Left colon (tissue), 2 donors: Measurements from ENCODE around the gene KRTAP5-10. TPM values are rescaled to one million over a fixed set of nuclear protein-coding genes. Genes with fewer than 3 reads are reported as not detected.
"Not testable (repeated sequence)": the region's sequence is repeated elsewhere in the genome, so short reads cannot be mapped to it uniquely, and the experiment has no call there.

Source experiments
- ATAC-seq: fragments of 200-7000 bp; cut with Tn5 transposase; one replicate; pipeline ENCODE4 v1.9.1; 2020; ENCODE audit warnings: mild to moderate bottlenecking, moderate library complexity
- DNase-seq, 2 donors: peaks; one replicate each; pipeline ENCODE4 v3.0.0-alpha.2; 2020
- intact Hi-C, 2 donors: fragments of 100-400 bp; cut with DNase I in 1 of 2; cut with micrococcal nuclease in 1 of 2; formaldehyde crosslinking; loops; one replicate each; pipeline versions ENCODE4 v1.11.2 to v1.14.0; 2022; cut with DNase I, micrococcal nuclease
- long read RNA-seq: library from polyadenylated mRNA; unstranded; transcript quantifications from one replicate; pipeline ENCODE4 v2.0.0, GENCODE V29; 2021
- total RNA-seq, 2 donors: library from RNA; stranded (reverse); fragmentation: NEBNext Ultra II Directional; extraction: Animal tissue kit (Norgen Biotek cat#: 25700); gene quantifications; one replicate each; pipeline ENCODE4 v1.2.1, GENCODE V29; 2021
- donor health status: DM: no; HTN: no; CAD: no.
- donor health status: DM: yes; HTN: yes; CAD: no.

The KRTAP5-10 gene
- under 1 TPM; 0.53 to 0.58 TPM for total RNA-seq
- long read RNA-seq = 0 reads

DNA sequence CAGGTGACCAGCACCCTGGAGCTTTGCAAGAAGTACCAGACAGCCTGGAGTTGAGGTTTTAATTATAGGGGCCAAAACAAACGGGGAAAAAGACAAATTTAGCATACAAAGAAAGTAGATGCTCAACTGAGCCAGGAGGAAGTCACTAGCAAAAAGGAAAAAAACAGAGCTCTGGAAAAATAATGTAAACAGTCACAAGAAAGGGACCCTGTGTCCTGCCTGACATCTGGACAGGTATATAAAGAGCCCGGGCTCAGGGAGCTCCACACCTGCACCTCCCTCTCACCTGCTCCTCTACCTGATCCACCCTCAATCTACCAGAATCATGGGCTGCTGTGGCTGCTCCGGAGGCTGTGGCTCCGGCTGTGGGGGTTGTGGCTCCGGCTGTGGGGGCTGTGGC lies at the start of gene KRTAP5-10:
KRTAP5-10 (plus strand) TSS at position 301 of the 400 bp plus-strand sequence; CDS start at position 326, 25 bp downstream.
- DNase-seq (no peak), ATAC-seq (no peak)
- intact Hi-C loops = no loop called here

DNA sequence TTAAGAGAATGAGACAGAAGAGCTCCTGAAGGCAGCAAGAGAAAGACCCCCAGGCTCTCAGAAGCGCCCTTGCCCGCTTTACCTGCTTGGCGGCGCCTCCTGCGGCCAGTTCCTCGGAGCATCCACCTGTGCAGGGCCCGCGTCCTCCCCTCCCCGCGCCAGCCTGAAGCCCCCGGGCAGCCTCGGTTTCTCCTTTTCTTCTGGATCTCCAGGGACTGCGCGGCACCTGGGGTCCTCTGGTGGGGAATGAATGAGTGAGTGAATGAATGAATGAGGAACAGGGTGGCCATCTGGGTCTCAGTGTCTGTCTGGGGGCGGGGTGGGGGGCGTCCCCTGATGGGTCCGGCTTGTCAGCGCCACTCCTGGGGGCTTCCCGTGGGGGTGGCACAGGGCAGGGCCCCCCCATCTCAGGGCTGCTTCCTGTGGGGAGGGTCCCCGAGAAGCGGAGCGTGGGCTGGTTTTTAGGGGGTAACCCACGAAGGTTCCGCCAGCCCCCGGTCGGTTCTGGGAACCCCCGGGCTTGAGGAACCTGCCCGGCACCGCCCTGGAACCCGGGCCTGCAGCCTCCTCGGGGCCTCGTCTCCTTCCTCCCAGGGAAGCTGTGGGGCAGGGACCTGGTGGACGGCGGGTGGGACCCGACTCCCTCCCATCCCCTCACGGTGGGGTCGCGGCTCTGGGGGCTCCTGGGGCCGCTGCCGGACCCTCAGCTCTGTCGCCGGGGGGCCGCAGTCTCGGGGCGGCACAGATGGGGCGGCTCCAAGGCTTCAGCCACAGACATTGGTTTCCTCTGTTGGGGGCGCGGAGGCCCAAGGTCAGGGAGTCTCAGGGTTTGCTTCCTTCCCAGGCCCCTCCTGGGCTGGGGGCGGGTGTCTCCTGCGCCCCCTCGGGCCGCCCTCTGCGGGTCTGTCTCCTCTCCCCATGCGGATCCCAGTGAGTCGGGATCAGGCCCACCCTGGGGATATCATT lies 46.6 kb upstream of the KRTAP5-10 start:
- intact Hi-C loops = no loop called here
- ATAC-seq (no peak), DNase-seq (no peak)

GRCh38 chr11:71519546-71519945 lies 45.8 kb upstream of the KRTAP5-10 start:
- ATAC-seq = no peak
- intact Hi-C loops = no loop called here
- no peak for DNase-seq

DNA sequence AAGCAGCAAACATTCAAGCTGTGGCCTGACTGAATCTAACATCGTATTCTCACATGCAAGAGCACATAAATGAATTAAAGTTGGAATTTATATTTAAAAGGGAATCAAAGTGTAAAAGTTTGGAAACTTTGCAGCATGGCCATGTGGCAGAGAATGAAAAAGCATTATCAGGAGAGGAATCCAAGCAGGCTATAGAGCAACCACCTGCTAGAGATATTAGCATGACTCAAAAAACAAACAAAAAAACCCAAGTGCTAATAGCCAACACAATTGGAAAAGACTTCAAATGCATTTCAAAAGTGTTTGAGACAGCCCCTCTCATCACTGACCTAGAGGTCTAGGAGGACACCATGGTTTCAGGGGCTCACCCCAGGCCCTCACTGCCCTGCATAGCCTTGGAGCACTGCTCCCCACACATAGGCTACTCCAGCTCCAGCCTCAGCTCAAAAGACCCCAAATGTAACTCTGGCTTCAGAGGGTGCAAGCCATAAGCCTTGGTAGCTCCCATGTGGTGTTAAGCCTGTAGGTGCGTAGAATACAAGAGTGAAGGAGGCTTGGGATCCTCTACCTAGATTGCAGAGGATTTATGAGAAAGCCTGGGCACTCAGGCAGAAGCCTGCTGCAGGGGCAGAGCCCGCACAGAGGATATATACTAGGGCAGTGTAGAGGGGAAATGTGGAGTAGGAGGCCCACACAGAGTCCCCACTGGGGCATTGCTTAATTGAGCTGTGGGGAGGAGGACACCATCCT lies 40.0 kb upstream of the KRTAP5-10 start:
- DNase-seq = no peak
- intact Hi-C loops = no loop called here
- ATAC-seq = no peak

DNA sequence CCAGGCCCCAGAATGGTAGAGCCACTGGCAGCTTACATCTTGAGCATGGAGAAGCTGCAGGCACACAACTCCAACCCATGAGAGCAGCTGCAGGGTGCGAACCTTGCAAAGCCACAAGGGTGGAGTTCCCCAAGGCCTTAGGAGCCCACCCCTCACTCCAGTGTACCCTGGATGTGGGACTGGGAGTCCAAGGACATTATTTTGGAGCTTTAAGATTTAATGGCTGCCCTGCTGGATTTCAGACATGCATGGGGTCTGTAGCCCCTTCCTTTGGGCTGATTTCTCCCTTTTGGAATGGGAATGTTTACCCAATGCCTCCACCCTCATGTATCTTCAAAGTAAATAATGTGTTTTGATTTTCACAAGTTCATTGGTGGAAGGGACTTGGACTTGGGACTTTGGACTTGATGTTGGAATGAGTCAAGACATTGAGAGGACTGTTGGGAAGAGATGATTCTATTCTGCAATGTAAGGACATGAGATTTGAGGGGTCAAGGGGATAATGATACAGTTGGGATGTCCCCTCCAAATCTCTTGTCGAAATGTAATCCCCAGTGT lies 39.3 kb upstream of the KRTAP5-10 start:
- intact Hi-C loops = no loop called here
- no peak for DNase-seq
- peak; percentile 72 for ATAC-seq

DNA sequence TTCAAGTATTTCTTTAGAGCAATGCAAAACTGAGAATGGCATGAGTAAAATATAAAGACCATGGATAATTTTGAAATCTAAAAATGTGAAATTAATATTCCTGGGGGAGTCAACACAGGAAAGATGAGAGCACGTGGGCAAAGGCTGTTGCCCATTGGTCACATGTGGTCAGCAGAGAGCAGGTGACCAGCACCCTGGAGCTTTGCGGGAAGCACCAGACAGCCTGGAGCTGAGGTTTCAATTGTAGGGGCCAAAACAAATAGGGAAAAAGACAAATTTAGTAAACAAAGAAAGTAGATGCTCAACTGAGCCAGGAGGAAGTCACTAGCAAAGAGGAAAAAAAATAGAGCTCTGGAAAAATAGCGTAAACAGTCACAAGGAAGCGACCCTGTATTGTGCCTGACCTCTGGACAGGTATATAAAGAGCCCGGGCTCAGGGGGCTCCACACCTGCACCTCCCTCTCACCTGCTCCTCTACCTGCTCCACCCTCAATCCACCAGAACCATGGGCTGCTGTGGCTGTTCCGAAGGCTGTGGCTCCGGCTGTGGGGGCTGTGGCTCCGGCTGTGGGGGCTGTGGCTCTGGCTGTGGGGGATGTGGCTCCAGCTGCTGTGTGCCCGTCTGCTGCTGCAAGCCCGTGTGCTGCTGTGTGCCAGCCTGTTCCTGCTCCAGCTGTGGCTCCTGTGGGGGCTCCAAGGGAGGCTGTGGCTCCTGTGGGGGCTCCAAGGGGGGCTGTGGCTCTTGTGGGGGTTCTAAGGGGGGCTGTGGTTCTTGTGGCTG lies 38.4 kb upstream of the KRTAP5-10 start, which contains the start of gene KRTAP5-7:
KRTAP5-7 (plus strand) TSS at position 472 of the 780 bp plus-strand sequence; CDS start at position 506, 34 bp downstream.
- DNase-seq, intact Hi-C loops: not testable (repeated sequence)
- peak; percentile 55 for ATAC-seq

DNA sequence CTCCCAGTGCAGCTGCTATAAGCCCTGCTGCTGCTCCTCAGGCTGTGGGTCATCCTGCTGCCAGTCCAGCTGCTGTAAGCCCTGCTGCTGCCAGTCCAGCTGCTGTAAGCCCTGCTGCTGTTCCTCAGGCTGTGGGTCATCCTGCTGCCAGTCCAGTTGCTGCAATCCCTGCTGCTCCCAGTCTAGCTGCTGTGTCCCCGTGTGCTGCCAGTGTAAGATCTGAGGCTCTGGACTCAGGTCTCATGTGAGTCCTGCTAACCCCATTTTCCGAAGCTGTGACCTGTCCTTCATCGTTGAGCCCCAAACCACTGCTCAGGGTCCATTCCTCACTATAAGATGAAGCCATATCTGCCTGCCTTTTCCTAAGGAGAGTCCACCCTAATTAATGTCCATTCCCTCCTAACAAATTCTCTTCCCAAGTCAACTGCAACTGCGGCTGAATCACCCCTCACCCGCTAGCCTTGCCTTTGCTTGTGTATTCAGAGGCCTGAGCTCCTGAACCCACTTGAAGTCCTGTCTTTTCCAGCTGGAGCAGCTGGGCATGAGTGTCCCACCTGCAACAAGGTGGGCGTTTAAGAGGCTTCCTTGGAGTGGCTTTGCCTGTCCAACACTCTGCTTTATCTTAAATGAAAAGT lies 37.7 kb upstream of the KRTAP5-10 start:
- intact Hi-C loops = no loop called here
- DNase-seq (no peak), ATAC-seq (no peak)

DNA sequence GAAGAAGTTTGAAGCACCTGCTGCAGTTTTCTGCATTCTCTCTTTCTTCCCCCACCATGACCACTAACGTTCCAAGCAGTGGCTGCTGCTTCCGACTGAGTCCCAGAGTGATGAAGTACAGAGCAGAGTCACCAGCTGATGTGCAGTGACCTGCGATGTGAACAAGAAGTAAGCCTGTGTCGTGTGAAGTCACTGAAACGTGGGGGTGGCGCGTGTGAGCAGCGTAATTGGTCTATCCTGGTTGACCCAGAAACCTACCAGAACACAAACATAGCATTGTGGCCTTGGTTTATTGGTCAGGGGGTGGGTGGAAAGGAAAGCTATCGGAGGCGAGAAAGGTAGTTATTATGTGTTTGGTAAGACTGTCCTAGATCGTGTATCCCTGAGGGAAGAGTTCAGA lies 34.8 kb upstream of the KRTAP5-10 start:
- ATAC-seq = no peak
- DNase-seq = no peak

DNA sequence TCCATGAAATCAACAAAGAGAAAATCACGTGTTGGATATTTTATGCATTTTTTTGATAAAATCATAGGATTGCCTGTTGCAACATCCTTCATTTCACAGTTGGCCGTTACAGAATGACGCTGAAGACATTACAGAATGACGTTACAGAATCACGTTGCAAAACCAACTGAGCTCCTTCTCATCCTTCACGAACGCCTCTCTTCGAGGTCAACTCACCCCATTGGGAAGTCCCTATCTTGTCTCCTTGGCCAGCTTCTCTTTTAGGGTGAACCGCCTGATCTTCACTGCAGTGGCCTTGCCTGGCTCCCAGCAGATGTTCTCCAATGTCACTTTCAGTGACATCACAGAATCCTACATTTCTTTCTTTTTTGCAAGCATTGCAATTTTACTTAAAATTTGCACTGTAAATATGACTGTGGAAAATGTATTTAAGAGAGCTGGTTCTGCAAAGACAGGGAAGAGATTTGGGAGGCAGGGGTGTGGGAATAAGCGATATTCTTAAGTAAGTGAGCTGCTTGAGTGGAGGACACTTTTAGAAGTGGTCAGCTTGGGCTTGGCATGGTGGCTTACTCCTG lies 33.2 kb upstream of the KRTAP5-10 start:
- no peak for DNase-seq
- intact Hi-C loops = no loop called here
- no peak for ATAC-seq

More for the DNA sequence above, 34.8 kb upstream of the KRTAP5-10 start:
- intact Hi-C loops = no loop called here

DNA sequence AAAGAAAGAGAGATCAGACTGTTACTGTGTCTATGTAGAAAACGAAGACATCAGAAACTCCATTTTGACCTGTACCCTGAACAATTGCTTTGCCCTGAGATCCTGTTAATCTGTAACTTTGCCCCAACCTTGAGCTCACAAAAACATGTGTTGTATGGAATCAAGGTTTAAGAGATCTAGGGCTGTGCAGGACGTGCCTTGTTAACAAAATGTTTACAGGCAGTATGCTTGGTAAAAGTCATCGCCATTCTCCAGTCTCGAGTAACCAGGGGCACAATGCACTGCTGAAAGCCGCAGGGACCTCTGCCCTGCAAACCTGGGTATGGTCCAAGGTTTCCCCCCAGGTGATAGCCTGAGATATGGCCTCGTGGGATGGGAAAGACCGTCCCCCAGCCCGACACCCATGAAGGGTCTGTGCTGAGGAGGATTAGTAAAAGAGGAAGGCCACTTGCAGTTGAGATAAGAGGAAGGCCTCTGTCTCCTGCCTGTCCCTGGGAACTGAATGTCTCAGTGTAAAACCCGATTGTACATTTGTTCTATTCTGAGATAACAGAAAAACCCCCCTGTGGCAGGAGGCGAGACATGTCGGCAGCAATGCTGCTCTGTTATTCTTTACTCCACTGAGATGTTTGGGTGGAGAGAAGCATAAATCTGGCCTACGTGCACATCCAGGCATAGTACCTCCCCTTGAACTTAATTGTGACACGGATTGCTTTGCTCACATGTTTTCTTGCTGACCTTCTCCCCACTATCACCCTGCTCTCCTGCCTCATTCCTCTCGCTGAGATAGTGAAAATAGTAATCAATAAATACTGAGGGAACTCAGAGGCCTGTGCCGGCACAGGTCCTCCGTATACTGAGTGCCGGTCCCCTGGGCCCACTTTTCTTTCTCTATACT lies 30.4 kb upstream of the KRTAP5-10 start:
- ATAC-seq, DNase-seq, intact Hi-C loops: not testable (repeated sequence)

GRCh38 chr11:71535825-71536224 lies 29.5 kb upstream of the KRTAP5-10 start:
- no peak for DNase-seq
- ATAC-seq = no peak
- intact Hi-C loops = no loop called here

GRCh38 chr11:71537537-71537936 lies 27.8 kb upstream of the KRTAP5-10 start:
- intact Hi-C loops = no loop called here
- DNase-seq (no peak), ATAC-seq (no peak)

DNA sequence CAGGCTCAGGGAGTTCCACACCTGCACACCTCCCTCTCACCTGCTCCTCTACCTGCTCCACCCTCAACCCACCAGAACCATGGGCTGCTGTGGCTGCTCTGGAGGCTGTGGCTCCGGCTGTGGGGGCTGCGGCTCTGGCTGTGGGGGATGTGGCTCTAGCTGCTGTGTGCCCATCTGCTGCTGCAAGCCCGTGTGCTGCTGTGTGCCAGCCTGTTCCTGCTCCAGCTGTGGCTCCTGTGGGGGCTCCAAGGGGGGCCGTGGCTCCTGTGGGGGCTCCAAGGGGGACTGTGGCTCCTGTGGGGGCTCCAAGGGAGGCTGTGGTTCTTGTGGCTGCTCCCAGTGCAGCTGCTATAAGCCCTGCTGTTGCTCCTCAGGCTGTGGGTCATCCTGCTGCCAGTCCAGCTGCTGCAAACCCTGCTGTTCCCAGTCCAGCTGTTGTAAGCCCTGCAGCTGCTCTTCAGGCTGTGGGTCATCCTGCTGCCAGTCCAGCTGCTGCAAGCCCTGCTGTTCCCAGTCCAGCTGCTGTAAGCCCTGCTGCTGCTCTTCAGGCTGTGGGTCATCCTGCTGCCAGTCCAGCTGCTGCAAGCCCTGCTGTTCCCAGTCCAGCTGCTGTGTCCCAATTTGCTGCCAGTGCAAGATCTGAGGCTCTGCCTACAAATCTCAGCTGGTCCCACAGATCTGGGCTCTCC lies 27.2 kb upstream of the KRTAP5-10 start, which contains the start of gene KRTAP5-8:
KRTAP5-8 (plus strand) TSS at position 49 of the 689 bp plus-strand sequence; CDS start at position 80, 31 bp downstream.
- DNase-seq, intact Hi-C loops, ATAC-seq: not testable (repeated sequence)

DNA sequence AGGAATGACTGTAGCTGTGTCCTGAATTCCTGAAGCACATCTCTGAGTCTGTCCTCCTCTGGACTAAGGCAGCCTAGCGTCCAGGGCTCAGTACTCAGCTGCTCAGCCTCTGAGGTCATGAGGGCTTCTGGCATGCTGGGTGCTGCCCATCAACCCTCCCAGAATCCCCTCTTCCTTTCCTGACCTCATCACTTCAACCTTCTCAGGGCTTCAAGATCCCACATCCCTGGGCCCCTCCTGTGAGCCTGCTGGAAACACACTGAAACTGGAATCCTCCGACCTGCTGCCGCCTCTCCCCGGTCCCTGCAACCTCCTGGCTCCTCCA lies 26.7 kb upstream of the KRTAP5-10 start:
- no peak for DNase-seq
- ATAC-seq = no peak
- intact Hi-C loops = no loop called here

GRCh38 chr11:71539017-71539416 lies 26.3 kb upstream of the KRTAP5-10 start:
- no peak for ATAC-seq
- no peak for DNase-seq
- intact Hi-C loops = no loop called here

DNA sequence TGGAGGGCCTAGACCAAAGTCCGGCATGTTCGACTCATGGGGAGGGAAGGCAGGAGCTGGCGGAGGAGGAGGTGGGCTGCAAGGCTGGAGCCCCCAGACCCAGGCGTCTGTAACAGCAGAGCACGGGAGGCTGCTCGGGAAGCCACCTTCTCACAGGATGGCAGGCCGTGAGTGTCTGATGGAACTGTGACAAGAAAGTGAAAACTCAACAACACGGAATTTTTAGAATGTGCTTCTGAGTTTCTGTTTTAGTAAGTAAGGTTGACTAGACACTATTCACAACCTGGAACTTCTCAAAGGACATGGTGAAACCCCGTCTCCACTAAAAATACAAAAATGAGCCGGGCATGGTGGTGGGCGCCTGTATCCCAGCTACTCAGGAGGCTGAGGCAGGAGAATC lies 25.4 kb upstream of the KRTAP5-10 start:
- intact Hi-C loops, ATAC-seq, DNase-seq: not testable (repeated sequence)
